ENCODE measurements around the gene PCBP3. TPM values are rescaled to one million over a fixed set of nuclear protein-coding genes. Genes with fewer than 3 reads are reported as not detected.

PCBP3 gene
- total and polyA plus RNA-seq, 10 of the 15 experiments (the other 5 are each of a cell fraction or from before 2014, with no cell fraction given) = 0.09 to 1.3 (median 0.46) TPM; not detected in 3

DNA sequence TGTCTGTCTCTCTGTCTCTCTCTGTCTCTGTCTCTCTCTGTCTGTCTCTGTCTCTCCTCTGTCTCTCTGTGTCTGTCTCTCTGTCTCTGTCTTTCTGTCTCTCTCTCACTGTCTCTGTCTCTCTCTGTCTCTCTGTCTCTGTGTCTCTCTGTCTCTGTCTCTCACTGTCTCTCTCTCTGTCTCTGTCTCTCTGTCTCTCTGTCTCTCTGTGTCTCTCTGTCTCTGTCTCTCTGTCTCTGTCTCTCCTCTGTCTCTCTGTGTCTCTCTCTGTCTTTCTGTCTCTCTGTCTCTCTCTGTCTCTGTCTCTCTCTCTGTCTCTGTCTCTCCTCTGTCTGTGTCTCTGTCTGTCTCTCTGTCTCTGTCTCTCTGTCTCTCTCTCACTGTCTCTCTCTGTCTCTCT, 337.2 kb downstream of the PCBP3 start:
- no TSS peak for BruUV-seq (replicated peaks)
- ATAC-seq (no peak), FAIRE-seq (no peak), DNase-seq (ENCODE audit: low read depth, low spot score) (no peak)
- intact Hi-C loops (cut with micrococcal nuclease; ENCODE audit: unreplicated experiment) = no loop called here
- no peak overlapping the region for H3K27ac ChIP-seq (ENCODE audit: control insufficient read depth, insufficient read depth)
- no peaks in the 10 kb centered on the region; the same call in 1 of the 2 replicates for H3K4me1 ChIP-seq (ENCODE audit: control insufficient read depth, insufficient read depth, low read length)
- SMC1A ChIA-PET (ENCODE audit: uncharacterized antibody, unreplicated experiment) = no interaction called here
- H3K36me3 ChIP-seq (ENCODE audit: control insufficient read depth in 2 of 2, insufficient read depth in 2 of 2, low read length in 1 of 2) = no peaks in the 10 kb centered on the region
- CTCF ChIA-PET = no interaction called here
- no peak overlapping the region for H3K4me2 ChIP-seq (ENCODE audit: control insufficient read depth, insufficient read depth)
- no peaks in the 10 kb centered on the region for H3K79me2 ChIP-seq (ENCODE audit: control insufficient read depth, insufficient read depth, low read length)
- POLR2A ChIA-PET = no interaction called here
- no peak overlapping the region for H3K4me3 ChIP-seq
- H3K27me3 ChIP-seq (replicated peaks in 1 of 2; ENCODE audit: control insufficient read depth in 2 of 2, insufficient read depth in 2 of 2, low read length in 1 of 2) = peaks cover 0 to 3% of the 10 kb centered on the region in 2 experiments; a peak in 2 of 4 replicates
- H3K9ac ChIP-seq (ENCODE audit: control insufficient read depth, insufficient read depth, low read length) = no peak overlapping the region
- RAD21 ChIA-PET (ENCODE audit: unreplicated experiment) = no interaction called here
- TF ChIP-seq SMARCA5 (IDR thresholded peaks at IDR 0.05) (no peak), SREBF1 (IDR thresholded peaks at IDR 0.05; ENCODE audit: low read length) (no peak), POLR2AphosphoS2 (IDR thresholded peaks at IDR 0.05; ENCODE audit: low read depth, low read length) (no peak), MEF2A (IDR thresholded peaks at IDR 0.05; ENCODE audit: insufficient read depth, low read depth, low read length) (no peak)
- TF ChIP-seq, protein P1, sequence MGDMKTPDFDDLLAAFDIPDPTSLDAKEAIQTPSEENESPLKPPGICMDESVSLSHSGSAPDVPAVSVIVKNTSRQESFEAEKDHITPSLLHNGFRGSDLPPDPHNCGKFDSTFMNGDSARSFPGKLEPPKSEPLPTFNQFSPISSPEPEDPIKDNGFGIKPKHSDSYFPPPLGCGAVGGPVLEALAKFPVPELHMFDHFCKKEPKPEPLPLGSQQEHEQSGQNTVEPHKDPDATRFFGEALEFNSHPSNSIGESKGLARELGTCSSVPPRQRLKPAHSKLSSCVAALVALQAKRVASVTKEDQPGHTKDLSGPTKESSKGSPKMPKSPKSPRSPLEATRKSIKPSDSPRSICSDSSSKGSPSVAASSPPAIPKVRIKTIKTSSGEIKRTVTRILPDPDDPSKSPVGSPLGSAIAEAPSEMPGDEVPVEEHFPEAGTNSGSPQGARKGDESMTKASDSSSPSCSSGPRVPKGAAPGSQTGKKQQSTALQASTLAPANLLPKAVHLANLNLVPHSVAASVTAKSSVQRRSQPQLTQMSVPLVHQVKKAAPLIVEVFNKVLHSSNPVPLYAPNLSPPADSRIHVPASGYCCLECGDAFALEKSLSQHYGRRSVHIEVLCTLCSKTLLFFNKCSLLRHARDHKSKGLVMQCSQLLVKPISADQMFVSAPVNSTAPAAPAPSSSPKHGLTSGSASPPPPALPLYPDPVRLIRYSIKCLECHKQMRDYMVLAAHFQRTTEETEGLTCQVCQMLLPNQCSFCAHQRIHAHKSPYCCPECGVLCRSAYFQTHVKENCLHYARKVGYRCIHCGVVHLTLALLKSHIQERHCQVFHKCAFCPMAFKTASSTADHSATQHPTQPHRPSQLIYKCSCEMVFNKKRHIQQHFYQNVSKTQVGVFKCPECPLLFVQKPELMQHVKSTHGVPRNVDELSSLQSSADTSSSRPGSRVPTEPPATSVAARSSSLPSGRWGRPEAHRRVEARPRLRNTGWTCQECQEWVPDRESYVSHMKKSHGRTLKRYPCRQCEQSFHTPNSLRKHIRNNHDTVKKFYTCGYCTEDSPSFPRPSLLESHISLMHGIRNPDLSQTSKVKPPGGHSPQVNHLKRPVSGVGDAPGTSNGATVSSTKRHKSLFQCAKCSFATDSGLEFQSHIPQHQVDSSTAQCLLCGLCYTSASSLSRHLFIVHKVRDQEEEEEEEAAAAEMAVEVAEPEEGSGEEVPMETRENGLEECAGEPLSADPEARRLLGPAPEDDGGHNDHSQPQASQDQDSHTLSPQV (IDR thresholded peaks at IDR 0.05) = no peak
- TF ChIP-seq, protein P2, sequence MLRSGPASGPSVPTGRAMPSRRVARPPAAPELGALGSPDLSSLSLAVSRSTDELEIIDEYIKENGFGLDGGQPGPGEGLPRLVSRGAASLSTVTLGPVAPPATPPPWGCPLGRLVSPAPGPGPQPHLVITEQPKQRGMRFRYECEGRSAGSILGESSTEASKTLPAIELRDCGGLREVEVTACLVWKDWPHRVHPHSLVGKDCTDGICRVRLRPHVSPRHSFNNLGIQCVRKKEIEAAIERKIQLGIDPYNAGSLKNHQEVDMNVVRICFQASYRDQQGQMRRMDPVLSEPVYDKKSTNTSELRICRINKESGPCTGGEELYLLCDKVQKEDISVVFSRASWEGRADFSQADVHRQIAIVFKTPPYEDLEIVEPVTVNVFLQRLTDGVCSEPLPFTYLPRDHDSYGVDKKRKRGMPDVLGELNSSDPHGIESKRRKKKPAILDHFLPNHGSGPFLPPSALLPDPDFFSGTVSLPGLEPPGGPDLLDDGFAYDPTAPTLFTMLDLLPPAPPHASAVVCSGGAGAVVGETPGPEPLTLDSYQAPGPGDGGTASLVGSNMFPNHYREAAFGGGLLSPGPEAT (IDR thresholded peaks at IDR 0.05; ENCODE audit: low read depth) = no peak
- H4K20me1 ChIP-seq (ENCODE audit: control insufficient read depth, insufficient read depth) = no peaks in the 10 kb centered on the region
- in situ Hi-C loops (cut with MboI) = no loop called here
- no peaks in the 10 kb centered on the region for H3K9me3 ChIP-seq (replicated peaks; ENCODE audit: control insufficient read depth, insufficient read depth, low read length)
- H2AFZ ChIP-seq (ENCODE audit: control insufficient read depth, low read depth, low read length) = no peak overlapping the region

Measured in GM12878 (cell line).